ENCODE measurements around the gene TMEM126A.

TMEM126A gene

GRCh38 chr11:85647604-85648299 is at the start of gene TMEM126A:
TSS of gene TMEM126A (plus strand) at chr11:85647967. CDS start at chr11:85650256, 2,289 bp downstream.
- POLR2A ChIA-PET = interaction anchor here (0.6 to 6.3 kb wide), 13 partner anchors 10 to 597 kb away, joined by 3 to 48 read pairs (median 5); partner anchors contain the start of genes CREBZF, DLG2 and TMEM126B
- no peaks in the 10 kb centered on the region for H3K4me1 ChIP-seq (ENCODE audit: control insufficient read depth, insufficient read depth, low read length)
- peaks cover 0 to 10% of the 10 kb centered on the region in 2 experiments; a peak in 1 of 3 replicates for H3K36me3 ChIP-seq (ENCODE audit: control insufficient read depth in 2 of 2, insufficient read depth in 1 of 2, low read length in 2 of 2)
- H3K4me3 ChIP-seq (ENCODE audit: low read depth, low read length) = peak within 1 kb of the TSS; percentile 51
- CTCF ChIA-PET = interaction anchor here (0.7 to 1.3 kb wide), 3 partner anchors 10 to 571 kb away, joined by 3 to 13 read pairs (median 3); no protein-coding TSS in a partner anchor
- H3K27ac ChIP-seq (ENCODE audit: extremely low read depth, low read depth, low read length) = peak within 1 kb of the TSS; percentile 60
- no peaks in the 10 kb centered on the region for H3K9me3 ChIP-seq (ENCODE audit: control insufficient read depth, insufficient read depth, low read depth, low read length)
- TF ChIP-seq ZNF37A (tag by site-specific recombination; IDR thresholded peaks at IDR 0.05) = no peak
- TF ChIP-seq, protein P1, sequence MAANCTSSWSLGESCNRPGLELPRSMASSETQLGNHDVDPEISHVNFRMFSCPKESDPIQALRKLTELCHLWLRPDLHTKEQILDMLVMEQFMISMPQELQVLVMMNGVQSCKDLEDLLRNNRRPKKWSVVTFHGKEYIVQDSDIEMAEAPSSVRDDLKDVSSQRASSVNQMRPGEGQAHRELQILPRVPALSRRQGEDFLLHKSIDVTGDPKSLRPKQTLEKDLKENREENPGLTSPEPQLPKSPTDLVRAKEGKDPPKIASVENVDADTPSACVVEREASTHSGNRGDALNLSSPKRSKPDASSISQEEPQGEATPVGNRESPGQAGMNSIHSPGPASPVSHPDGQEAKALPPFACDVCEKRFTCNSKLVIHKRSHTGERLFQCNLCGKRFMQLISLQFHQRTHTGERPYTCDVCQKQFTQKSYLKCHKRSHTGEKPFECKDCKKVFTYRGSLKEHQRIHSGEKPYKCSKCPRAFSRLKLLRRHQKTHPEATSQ (tag by site-specific recombination; IDR thresholded peaks at IDR 0.05) = no peak
- TF ChIP-seq, protein P2, sequence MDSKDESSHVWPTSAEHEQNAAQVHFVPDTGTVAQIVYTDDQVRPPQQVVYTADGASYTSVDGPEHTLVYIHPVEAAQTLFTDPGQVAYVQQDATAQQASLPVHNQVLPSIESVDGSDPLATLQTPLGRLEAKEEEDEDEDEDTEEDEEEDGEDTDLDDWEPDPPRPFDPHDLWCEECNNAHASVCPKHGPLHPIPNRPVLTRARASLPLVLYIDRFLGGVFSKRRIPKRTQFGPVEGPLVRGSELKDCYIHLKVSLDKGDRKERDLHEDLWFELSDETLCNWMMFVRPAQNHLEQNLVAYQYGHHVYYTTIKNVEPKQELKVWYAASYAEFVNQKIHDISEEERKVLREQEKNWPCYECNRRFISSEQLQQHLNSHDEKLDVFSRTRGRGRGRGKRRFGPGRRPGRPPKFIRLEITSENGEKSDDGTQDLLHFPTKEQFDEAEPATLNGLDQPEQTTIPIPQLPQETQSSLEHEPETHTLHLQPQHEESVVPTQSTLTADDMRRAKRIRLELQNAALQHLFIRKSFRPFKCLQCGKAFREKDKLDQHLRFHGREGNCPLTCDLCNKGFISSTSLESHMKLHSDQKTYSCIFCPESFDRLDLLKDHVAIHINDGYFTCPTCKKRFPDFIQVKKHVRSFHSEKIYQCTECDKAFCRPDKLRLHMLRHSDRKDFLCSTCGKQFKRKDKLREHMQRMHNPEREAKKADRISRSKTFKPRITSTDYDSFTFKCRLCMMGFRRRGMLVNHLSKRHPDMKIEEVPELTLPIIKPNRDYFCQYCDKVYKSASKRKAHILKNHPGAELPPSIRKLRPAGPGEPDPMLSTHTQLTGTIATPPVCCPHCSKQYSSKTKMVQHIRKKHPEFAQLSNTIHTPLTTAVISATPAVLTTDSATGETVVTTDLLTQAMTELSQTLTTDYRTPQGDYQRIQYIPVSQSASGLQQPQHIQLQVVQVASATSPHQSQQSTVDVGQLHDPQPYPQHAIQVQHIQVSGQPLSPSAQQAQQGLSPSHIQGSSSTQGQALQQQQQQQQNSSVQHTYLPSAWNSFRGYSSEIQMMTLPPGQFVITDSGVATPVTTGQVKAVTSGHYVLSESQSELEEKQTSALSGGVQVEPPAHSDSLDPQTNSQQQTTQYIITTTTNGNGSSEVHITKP (tag by site-specific recombination; IDR thresholded peaks at IDR 0.05) = peak; percentile 68; the same call in 1 of the 2 replicates
- TF ChIP-seq ZNF221 (tag by site-specific recombination; IDR thresholded peaks at IDR 0.05; ENCODE audit: borderline replicate concordance) = no peak
- TF ChIP-seq ZNF157 (tag by site-specific recombination; IDR thresholded peaks at IDR 0.05) = no peak
- no peak for TF ChIP-seq ZNF785 (tag by site-specific recombination; IDR thresholded peaks at IDR 0.05)
- TF ChIP-seq PRDM4 (tag by site-specific recombination; IDR thresholded peaks at IDR 0.05) = no peak
- no peak for TF ChIP-seq ZNF18 (tag by site-specific recombination; IDR thresholded peaks at IDR 0.05)
- TF ChIP-seq ZNF391 (tag by site-specific recombination; IDR thresholded peaks at IDR 0.05; ENCODE audit: borderline replicate concordance, low read depth) = no peak
- TF ChIP-seq, protein P3, sequence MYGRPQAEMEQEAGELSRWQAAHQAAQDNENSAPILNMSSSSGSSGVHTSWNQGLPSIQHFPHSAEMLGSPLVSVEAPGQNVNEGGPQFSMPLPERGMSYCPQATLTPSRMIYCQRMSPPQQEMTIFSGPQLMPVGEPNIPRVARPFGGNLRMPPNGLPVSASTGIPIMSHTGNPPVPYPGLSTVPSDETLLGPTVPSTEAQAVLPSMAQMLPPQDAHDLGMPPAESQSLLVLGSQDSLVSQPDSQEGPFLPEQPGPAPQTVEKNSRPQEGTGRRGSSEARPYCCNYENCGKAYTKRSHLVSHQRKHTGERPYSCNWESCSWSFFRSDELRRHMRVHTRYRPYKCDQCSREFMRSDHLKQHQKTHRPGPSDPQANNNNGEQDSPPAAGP (tag by site-specific recombination; IDR thresholded peaks at IDR 0.05) = no peak
- TF ChIP-seq GLIS2 (tag by site-specific recombination; IDR thresholded peaks at IDR 0.05) = no peak
- peak; percentile 55; the same call in 1 of the 2 replicates for TF ChIP-seq ZNF366 (tag by site-specific recombination; conservative IDR thresholded peaks at IDR 0.05)
- TF ChIP-seq ZNF580 (tag by site-specific recombination; IDR thresholded peaks at IDR 0.05) = no peak
- TF ChIP-seq ZNF211 (tag by site-specific recombination; IDR thresholded peaks at IDR 0.05; ENCODE audit: low read depth) = no peak
- TF ChIP-seq ZNF585B (tag by site-specific recombination; IDR thresholded peaks at IDR 0.05) = no peak
- no peak for TF ChIP-seq ZNF488 (tag by site-specific recombination; IDR thresholded peaks at IDR 0.05)
- no peak for TF ChIP-seq ZNF10 (tag by site-specific recombination; IDR thresholded peaks at IDR 0.05)
- no peak for TF ChIP-seq ZNF670 (tag by site-specific recombination; IDR thresholded peaks at IDR 0.05; ENCODE audit: low read depth)
- TF ChIP-seq ZIC2 (tag by site-specific recombination; IDR thresholded peaks at IDR 0.05) = no peak
- TF ChIP-seq ZNF394 (tag by site-specific recombination; IDR thresholded peaks at IDR 0.05; ENCODE audit: borderline replicate concordance) = peak; percentile 35; the same call in 1 of the 2 replicates
- TF ChIP-seq ZFHX2 (tag by site-specific recombination; conservative IDR thresholded peaks at IDR 0.05) = peak; percentile 88
- TF ChIP-seq ZNF677 (tag by site-specific recombination; IDR thresholded peaks at IDR 0.05) = no peak
- no peak for TF ChIP-seq AEBP2 (tag by site-specific recombination; IDR thresholded peaks at IDR 0.05; ENCODE audit: borderline replicate concordance)
- peak; percentile 39; the same call in 1 of the 2 replicates for TF ChIP-seq ZBTB21 (tag by site-specific recombination; IDR thresholded peaks at IDR 0.05)
